Activated CD4-positive, alpha-beta T cell treated with anti-CD3 and anti-CD28 coated beads, Interleukin-2, Interleukin-4, amounts not matched to agents 100 ng/mL and 50 ng/mL, durations not matched to agents 16 hours and 8 hours (primary cell): ENCODE measurements around the gene PLAAT3.
A peak's percentile ranks its signal among the peaks of the same experiment; 100 is the strongest.
"Not testable (repeated sequence)": the region's sequence is repeated elsewhere in the genome, so short reads cannot be mapped to it uniquely, and the experiment has no call there.

Experiments used
- DNase-seq: peaks from one replicate; pipeline ENCODE4 v3.0.0-alpha.2; 2020; ENCODE audit warnings: low spot score

Gene PLAAT3

GRCh38 chr11:63567044-63567840 lies 47.0 kb downstream of the PLAAT3 start:
- peak; percentile 83 for DNase-seq

- no peak for DNase-seq
Measured at GRCh38 chr11:63564784-63565350, 49.4 kb downstream of the PLAAT3 start.

- peak; percentile 80 for DNase-seq
Measured at GRCh38 chr11:63564056-63564774, 50.0 kb downstream of the PLAAT3 start.

- DNase-seq, result no peak
Measured at GRCh38 chr11:63563201-63564055, 50.8 kb downstream of the PLAAT3 start, which contains the start of gene PLAAT2. PLAAT2 (minus strand) TSS chr11:63563379; CDS start chr11:63563324, 55 bp downstream.

GRCh38 chr11:63560506-63561180 lies 53.6 kb downstream of the PLAAT3 start:
- no peak for DNase-seq

- DNase-seq, result no peak
Measured at GRCh38 chr11:63558459-63559157, 55.6 kb downstream of the PLAAT3 start.

GRCh38 chr11:63557570-63557969 lies 56.7 kb downstream of the PLAAT3 start:
- DNase-seq, result no peak

GRCh38 chr11:63556404-63557013 lies 57.7 kb downstream of the PLAAT3 start:
- DNase-seq, result no peak

- no peak for DNase-seq
Measured at GRCh38 chr11:63554877-63555223, 59.4 kb downstream of the PLAAT3 start.

GRCh38 chr11:63553759-63554158 lies 60.5 kb downstream of the PLAAT3 start:
- DNase-seq, result peak; percentile 83

- DNase-seq, result no peak
Measured at GRCh38 chr11:63552921-63553320, 61.3 kb downstream of the PLAAT3 start.

- no peak for DNase-seq
Measured at GRCh38 chr11:63551889-63552266, 62.4 kb downstream of the PLAAT3 start.

- no peak for DNase-seq
Measured at GRCh38 chr11:63551091-63551888, 62.9 kb downstream of the PLAAT3 start.

- DNase-seq, result not testable (repeated sequence)
Measured at GRCh38 chr11:63550156-63550700, 64.0 kb downstream of the PLAAT3 start.

GRCh38 chr11:63549411-63549810 lies 64.8 kb downstream of the PLAAT3 start:
- no peak for DNase-seq

- DNase-seq, result no peak
Measured at GRCh38 chr11:63548178-63548577, 66.1 kb downstream of the PLAAT3 start.

- DNase-seq, result no peak
Measured at GRCh38 chr11:63547061-63547460, 67.2 kb downstream of the PLAAT3 start.

- no peak for DNase-seq
Measured at GRCh38 chr11:63543711-63544110, 70.5 kb downstream of the PLAAT3 start.

GRCh38 chr11:63542506-63542905 lies 71.7 kb downstream of the PLAAT3 start:
- not testable (repeated sequence) for DNase-seq
